ENCODE results near the gene CD82.

DNA sequence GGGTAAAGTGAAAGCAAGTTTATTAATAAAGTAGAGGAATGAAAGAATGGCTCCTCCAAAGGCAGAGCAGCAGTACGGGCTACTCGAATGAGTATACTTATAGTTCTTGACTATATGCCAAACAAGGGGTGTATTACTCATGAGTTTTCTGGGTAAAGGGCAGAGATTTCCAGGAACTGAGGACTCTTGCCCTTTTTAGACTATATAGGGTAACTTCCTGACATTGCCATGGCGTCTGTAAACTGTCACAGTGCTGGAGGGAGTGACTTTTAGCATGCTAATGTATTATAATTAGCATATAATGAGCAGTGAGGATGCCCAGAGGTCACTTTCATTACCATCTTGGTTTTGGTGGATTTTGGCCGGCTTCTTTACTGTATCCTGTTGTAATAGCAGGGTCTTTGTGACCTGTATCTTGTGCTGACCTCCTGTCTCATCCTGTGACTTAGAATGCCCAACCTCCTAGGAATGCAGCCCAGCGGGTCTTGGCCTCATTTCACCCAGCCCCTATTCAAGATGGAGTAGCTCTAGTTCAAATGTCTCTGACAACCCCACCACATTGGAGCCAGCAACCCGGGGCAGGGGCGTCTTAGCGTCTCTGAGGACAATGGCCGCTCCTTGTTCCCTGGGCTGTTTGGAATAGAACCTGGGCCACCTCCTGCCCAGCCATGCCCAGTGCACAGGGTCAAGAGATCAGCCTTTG is 34.9 kb upstream of the CD82 start:
- TF ChIP-seq, protein P1, sequence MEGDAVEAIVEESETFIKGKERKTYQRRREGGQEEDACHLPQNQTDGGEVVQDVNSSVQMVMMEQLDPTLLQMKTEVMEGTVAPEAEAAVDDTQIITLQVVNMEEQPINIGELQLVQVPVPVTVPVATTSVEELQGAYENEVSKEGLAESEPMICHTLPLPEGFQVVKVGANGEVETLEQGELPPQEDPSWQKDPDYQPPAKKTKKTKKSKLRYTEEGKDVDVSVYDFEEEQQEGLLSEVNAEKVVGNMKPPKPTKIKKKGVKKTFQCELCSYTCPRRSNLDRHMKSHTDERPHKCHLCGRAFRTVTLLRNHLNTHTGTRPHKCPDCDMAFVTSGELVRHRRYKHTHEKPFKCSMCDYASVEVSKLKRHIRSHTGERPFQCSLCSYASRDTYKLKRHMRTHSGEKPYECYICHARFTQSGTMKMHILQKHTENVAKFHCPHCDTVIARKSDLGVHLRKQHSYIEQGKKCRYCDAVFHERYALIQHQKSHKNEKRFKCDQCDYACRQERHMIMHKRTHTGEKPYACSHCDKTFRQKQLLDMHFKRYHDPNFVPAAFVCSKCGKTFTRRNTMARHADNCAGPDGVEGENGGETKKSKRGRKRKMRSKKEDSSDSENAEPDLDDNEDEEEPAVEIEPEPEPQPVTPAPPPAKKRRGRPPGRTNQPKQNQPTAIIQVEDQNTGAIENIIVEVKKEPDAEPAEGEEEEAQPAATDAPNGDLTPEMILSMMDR (conservative IDR thresholded peaks at IDR 0.05): no peak
- TF ChIP-seq EZH2 (IDR thresholded peaks at IDR 0.05; ENCODE audit: low read depth): no peak
